SIG-M5 treated with dmso at 0.1 percent for 504 hours (cell line): Measurements from ENCODE around the gene TMEM271.

Source experiments
- DNase-seq: peaks from one replicate; lab custom pipeline; 2025; ENCODE audit not compliant: unreplicated experiment; lab: John Stamatoyannopoulos, UW

Gene TMEM271

DNA sequence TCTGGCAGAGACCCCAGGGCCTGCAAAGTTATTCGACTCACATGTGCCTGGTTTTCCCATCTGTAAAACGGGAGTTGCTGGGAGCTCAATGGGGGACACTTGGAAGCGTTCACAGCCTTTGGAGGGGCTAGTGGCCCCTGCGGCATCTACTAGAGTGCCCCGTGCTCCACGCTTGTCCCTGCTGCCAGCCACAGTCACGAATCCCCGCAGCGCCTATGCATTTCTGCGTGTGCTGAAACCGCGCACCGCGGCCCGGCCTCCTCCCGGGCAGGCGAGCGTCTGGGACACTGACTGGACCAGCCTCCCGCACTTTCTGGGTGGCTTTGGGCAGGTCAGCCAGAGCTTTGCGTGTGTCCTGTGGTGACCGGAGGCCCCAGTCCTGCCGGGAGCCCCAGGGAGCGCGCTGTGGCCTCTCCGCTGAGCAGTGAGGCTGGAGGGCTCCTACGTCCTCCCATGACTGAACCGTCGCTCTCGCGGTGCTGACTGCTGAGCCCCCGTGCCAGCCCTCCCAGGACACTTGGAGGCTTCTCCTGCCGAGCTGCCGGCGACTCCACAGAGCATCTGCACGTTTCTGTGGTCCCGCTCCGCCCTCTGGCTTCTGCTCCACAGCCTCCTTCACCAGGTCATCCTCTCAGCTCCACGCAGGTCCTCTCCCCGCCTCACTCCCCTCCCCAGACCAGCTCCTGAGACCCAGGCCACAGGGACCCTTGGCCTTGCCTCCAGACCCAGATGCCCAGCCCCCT lies 40.7 kb downstream of the TMEM271 start:
- DNase-seq: no peak

DNA sequence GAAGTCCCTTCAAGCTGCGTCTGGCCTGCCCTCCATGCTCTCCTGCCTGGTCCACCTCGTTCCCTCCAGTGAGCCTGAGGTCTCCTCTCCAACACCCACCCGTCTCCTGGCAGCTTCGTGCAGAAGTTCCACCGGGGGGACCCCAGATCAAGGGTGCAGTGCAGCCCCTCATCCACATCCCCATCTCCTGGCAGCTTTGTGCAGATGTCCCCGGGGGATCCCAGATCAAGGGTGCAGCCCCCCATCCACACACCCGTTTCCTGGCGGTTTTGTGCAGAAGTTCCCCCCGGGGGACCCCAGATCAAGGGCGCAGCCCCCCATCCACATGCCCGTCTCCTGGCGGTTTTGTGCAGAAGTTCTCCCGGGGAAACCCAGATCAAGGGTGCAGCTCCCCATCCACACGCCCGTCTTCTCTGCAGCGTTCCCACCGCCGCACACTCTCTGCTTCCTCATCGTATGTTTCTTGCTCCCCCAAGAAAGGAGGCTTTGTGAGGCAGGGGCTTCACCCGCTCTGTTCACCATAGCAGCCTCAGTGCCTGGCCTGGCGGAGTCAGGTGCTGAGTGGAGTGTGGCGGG lies 41.4 kb downstream of the TMEM271 start:
- DNase-seq: no peak

DNA sequence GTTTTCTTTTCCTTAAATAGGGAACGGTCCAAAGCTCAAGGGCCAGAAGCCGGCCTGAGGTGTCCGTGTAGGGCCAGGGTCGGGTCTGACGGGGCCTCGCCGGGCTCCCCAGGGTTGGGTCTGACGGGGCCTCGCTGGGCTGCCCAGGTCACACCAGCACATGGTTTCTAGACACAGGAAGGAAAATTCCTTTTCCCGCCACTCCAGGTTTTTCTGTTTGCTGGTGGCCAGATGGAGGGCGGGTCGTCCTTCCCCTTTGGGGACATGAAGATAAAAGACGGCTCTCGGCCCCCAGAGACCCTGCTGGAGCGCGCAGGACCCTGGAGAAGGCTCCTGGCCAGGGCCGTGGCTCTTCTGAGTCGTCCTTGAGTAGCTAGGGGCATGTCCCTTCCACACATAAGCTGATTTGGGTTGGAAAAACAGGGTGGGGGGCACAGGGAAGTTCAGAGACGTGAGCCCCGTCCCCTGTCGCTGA lies 42.0 kb downstream of the TMEM271 start:
- no peak for DNase-seq

DNA sequence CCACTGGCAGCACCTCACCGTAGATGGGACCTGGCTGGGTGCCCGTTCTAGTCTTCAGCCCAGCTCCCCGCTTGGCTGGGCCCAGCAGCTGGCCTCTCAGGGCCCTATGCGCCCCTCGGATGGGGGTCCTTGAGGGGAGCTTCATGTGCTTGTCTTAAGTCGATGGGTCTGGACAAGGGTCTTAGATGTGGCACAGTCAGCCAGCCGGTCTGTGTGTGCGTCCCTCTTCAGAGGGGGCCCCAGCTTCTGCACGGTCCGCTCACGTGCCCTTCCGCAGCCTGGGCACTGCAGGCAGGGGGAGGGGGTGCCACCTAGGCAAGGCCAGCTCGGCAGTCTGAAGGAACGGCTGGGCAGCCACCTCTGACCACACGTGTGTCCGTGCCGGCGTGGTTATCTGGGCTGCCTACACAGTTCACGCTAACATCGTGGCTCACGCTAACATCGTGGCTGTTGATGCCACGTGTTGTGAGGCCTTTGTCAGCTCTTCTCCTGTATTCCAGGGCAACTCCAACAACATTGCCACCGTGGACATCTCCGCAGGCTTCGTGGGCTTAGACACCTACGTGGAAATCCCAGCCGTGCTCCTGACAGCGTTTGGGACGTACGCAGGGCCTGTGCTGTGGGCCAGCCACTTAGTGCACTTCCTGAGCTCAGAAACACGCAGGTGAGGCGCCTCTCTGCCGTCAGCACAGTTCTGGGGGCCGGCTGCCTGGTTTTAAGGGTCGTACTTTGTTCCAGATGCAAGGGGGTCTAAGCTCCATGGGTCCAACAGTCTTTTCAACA lies 42.6 kb downstream of the TMEM271 start:
- DNase-seq: no peak

DNA sequence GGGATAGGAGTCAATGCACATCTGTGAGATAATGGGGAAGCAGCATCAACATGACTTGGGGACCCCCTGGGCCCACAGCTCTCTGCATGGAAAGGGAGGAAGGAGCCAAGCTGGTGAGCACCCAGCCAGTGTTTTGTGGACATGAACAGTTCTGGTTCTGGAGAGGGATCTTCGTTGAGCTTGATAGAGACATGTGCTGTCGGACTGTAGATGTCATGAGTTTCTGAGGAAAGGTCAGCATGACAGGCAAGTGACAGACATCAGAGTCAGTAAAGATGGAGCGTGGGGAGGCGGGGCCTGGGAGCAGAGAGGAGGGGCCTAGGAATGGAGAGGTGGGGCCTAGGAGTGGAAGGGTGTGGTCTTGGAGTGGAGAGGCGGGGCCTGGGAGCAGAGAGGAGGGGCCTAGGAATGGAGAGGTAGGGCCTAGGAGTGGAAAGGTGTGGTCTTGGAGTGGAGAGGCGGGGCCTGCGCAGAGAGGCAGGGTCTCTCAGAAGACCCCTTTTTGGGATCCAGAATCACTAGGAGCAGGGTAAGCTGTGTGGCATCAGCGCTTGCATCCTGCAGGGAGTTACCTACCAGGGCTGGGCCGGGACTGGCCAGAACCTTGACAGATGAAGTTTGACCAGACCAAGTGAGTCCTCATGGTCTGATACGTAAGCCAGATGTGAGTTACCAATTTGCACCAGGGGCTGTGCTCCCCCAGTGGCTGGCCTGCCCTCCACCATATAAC lies 43.3 kb downstream of the TMEM271 start:
- no peak for DNase-seq

DNA sequence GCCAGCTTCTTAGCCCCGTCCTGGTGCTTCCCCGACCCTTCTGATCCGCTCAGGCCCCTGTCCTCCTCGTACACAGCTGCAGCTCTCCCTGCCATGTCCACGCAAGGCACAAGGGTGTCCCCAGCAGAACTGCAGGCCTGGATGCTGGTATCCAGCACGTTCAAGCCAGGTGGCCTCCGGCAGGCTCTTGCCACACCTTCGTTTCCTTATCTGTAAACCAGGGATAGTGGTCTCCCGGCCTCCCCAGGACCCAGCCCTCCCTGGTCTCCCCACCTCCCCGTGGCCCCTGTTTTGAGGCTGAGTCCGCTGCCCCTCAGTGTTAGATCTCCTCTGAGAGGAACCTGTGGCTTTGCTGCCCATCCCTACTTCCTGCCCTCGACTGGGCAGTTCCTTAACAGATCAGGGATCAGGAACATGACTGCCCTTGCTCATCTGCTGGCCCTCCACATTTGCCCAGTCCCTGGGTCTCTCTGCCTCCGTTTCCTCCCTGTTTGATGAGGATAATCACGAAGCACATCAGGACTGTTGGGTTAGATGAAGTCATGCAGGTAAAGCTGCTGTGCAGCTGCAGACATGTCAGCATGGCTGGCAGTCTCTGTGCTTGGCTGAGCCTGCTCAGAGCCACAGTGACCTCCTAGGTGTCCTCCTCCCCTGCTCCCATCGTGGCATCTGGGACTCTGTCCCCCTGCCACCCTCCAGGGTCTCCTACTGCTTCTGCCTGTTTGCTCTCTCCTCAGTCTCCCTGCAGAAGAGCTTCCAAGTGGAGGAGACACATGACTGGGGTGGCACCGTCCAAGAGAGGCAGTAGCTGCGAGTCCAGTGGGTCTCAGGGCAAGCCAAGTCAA lies 44.2 kb downstream of the TMEM271 start:
- DNase-seq: no peak

DNA sequence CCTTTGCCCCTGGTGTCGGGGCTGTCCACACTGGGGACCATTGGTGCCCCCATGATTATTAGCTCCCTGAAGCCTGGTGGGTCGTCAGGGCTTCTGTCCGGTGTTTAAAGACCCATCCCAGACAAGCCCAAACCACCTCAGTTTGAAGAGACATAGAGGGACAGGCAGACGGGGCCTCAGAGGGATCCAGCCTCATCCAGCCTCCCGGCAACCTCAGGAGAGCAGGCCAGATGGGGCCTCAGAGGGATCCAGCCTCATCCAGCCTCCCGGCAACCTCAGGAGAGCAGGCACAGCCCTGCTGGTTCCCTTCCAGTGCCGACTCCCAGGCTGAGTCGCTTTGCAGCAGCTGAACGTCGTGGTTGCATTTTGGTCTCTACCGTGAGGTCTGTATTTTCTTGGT lies 45.0 kb downstream of the TMEM271 start:
- DNase-seq: no peak

DNA sequence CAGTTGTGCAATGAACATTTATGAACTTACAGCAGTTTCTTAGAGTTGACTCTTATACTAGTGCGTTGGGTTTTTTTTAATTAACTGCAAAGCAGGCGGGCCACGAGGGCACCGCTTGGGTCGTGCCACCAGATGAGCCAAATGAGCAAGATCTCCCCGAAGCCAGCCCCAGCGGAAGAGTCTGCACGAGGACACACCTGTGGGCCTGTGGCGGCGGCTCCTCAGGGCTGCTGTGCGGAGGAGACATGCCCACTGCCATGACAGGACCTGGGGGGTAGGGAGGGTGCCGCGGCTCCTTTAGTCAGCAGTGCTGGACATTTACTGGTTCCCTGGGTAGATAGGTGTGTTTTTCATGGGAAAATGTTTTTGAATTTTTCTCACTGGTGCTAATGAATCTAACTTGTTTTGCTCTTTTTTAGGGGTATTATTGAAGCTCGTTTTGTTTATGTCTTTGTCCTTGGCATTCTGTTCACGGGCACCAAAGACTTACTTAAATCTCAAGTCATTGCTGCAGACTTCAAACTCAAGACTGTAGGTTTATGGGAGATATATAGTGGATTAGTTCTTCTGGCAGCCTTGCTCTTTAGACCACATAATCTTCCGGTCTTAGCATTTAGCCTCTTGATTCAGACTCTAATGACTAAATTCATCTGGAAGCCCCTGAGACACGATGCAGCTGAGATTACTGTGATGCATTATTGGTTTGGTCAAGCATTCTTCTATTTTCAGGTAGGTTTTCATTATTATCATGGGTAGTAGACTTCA lies 45.9 kb downstream of the TMEM271 start:
- DNase-seq: no peak

DNA sequence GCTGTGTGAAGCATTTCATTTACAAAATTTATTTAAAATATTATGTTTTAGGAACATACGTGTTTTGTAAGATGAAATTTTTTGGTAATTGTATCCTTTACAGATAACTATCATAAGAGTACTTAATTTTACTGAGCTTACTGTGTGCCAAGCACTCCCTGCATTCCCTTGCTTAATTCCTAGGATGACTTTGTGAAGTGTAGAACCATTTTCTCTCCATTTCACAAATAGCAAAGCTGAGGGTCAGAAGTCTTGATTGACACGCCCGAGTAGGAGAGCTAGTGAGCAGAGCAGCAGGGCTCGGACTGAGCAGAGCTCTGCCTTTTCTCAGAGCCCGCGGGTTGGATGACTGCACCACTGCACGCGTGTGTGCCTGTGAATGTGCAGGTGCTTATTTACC lies 46.5 kb downstream of the TMEM271 start:
- no peak for DNase-seq

DNA sequence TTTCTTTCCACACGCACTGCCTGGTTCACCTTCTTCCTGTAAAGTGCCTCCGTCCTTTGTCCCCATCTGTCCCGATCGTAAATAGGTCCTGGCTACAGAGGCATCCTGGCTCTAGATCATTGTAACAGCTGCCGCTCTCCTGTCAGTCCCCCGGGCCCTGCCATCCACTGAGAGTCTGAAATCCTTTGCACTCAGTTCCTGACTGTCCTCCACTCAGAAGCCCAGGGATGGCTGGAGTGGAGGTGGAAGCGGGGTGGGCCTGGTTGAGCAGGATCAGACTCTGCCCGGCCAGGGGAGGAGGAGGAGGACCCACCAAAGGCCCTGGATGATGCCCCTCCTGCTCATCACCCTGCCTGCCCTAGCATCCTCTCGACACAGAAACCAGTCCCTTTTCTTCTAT lies 47.3 kb downstream of the TMEM271 start:
- DNase-seq: no peak

DNA sequence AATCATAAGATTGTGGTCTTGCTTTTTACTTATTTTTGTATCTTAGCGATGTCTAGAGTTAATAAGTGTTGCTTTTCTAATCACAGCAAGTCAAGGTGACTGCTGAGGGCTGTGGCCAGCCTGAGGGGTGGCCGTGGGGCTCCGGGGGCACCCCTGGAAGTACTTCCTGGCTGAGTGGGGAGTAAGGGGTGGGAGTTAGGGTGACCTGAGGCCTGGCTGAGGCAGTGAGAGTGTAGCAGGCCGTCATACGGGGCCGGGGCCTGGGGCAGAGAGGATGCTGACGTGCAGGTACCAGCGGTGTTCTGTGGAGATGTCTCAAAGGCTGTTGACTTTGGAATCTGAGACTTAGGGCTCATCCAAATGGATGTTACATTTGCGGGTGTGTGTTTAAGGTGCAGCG lies 47.8 kb downstream of the TMEM271 start:
- no peak for DNase-seq

DNA sequence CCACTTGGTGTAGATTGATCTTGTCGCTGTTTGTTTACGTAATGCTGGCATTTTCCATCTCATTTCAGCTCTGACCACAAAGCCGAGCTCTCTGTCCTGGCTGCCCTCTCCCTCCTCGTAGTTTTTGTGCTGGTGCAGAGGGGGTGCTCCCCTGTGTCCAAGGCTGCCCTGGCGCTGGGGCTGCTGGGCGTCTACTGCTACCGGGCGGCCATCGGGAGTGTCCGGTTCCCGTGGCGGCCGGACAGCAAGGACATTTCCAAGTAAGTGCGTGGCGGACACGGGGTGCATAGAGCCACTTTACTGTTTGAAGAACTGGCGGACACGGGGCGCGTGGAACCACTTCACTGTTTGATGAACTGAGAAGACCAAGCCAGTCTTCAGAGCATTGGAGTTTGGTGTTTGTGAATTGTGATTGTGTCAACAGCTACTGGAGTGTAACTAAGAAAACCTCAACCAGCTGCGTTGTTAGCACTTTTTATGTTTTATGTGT lies 49.1 kb downstream of the TMEM271 start:
- no peak for DNase-seq

DNA sequence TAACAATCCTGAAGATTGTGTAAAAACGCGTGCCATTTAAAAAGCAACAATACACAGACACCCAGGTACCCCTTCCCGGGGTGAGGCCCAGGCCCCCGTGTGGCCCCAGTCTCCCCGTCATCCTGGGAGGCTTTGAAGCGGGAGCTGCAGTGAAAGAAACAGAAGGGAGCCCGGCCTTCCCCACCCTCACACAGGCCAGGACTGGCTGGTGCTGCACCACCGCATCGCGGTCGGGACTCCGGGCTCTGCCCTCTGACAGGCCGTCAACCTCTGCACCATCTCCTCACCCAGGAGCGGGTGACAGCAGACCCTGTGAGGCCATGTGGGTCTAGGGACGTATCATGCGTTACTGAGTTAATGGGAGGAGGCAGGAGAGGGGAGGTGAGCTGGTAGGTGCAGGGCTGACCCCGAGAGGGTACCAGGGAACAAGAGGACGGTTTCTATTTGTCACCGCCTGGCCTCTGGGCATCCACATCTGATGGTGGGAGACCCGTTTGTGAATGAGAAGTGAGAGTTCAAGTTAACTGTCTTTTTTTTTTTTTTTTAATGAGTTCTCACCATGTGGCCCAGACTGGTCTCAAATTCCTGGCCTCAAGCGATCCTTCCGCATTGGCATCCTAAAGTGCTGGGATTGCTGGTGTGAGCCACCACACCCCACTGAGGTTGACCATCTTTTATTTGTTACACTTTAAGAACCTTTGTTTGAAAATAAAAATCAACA lies 49.7 kb downstream of the TMEM271 start:
- DNase-seq: no peak

DNA sequence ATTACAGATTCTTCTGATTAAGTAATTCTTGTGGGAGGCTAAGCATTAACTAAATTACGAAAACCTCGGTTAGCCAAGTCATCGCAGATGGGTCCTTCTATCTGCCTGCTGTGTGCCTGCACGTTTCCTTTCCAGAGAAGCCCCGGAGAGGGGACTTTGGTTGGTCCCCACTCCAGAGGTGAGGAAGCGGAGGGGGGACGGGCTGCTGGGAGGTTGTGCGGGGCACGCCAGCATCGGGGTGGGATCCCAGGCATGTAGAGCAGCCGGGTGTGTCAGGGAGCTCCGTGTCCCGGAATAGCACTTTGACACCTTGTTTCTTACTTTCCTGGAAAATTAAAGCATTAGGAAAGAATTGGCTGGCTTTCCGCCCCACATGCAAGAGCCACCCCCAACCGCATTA lies 50.4 kb downstream of the TMEM271 start:
- DNase-seq: no peak

DNA sequence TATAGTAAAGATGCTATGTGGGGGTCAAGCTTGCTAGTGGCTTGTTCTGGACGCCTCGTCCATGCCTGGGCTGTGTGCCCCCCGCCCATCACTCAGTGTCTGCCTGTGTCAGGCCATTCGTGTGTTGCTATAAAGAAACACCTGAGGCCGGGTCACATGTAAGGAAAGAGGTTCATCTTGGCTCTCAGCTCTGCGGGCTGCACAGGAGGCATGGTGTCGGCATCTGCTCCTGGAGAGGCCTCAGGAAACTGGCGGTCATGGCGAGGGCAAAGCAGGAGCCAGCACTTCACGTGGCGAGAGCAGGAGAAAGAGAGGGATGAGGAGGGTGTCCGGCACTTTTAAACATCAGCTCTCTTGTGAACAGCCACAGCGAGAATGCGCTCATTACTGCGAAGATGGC lies 51.9 kb downstream of the TMEM271 start:
- DNase-seq: no peak
